GM18870 (cell line): Measurements from ENCODE around the gene PDGFRB.

Experiments used
- ATAC-seq: cut with Tn5 transposase; IDR thresholded peaks from one replicate; pipeline ENCODE4 v1.9.1; 2021; ENCODE audit warnings: moderate library complexity; ENCODE audit not compliant: unreplicated experiment

PDGFRB gene

DNA sequence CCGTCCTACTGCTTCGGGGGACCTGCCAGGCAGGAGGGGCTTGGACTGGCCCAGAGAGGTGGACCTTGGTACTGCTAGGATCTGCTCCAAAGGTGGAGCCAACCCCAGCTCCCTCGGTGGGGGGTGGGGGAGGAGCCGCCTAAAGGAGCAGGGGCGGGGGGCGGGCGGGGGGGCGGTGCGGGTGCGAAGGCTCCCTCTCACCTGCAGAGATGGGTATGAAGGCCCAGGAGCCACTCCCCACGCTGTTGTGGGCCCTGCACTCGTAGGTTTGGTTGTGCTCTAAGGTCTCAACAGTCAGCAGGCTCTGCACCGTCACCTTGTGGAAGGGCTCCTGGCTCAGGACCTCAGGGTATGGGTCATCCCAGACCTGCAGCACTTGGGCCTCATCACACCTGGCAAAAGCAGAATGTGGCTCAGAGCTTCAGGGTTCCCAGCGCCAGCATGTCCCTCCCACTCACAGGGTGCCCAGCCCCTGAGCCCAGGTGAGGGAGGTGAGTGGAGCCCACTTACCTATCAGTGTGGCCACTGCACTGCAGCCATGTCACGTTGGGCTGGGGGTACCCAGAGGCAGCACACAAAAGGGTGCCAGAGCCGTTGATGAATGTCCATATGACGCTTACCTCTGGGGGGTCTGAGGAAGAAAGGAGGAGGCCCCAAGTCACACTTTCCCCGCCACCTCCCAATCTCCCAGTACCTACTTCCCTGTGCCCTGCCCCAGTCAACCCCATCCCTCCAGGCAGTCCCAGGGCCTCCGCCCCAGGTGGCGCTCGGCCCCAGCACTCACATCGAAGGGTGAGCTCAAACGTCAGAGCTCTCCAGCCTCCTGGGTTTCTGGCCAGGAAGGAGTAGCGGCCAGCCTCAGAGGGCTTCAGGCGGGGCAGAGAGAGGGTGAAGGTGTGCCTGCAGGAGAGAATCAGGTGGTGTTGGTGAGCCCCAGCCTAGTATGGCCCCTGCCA is 85.7 kb downstream of the PDGFRB start:
- ATAC-seq: no peak

DNA sequence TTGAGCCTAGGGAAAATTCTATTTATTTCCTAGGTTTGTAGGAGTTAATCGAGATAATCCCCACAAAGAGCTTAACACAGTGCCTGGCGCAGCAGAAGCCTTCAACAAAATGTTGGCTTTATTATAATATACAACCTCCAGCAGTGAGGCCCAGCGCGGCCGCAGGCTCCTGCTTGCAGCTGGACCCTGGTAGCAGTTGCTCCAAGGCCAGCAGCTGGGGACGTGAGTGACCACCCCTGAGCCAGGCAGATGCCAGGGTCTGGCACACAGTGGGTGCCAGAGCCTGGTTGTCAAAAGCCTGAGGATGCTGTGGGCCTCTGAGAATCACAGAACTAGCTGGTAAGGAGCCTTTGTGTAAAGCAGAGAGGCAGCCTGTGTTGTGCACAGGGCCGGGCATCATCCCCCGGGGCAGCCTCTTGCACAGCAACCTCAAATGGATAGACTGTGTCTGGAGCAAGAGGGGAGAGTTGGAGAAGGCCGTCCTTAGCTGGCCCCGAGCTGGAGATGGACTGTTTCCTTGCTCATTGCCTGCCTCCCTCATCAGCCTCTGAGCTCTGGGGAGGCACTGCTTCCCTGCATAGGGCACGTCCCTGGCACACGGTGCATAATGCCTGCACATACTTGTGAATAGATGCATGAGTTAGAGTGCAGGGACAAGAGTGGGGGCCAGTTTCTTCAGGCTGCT is 86.5 kb downstream of the PDGFRB start:
- no peak for ATAC-seq

DNA sequence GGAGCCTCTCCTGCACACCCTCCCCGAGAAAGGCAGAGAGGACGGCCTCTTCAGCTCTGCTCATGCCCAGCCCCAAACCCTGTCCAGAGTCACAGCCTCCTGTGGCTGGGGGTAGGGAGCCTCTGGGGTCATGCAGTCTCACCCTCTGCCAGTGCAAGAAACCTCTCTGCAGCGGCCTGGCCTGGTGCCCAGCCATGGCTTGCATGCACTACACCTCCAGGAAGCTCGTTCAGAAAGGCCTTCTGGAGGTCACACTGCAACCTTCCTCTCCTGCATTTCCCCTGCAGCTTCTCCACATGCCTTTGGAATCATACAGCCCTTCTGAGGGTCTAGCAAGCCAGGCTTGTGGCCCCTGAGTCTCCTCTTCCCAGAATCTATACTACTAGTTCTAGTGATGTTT is 87.2 kb downstream of the PDGFRB start:
- ATAC-seq: no peak

DNA sequence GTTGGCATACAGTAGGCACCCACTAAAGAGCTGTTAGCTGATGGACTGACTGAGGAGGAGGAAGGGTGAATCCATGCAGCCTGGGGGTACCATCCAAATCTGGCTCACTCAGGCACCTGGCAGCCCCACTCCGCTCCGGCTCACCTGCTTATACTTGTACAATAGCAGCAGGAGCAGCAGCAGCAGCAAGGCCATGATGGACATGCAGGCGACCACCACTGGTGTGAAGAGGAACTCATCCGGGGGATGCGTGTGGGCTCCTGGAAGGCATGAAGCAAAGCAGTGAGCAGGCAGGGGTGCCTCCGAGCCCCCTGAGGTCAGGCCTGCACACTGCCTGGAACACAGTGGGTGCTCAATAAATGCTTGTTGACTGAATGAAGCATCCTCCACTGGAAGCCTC is 87.6 kb downstream of the PDGFRB start:
- ATAC-seq: no peak

DNA sequence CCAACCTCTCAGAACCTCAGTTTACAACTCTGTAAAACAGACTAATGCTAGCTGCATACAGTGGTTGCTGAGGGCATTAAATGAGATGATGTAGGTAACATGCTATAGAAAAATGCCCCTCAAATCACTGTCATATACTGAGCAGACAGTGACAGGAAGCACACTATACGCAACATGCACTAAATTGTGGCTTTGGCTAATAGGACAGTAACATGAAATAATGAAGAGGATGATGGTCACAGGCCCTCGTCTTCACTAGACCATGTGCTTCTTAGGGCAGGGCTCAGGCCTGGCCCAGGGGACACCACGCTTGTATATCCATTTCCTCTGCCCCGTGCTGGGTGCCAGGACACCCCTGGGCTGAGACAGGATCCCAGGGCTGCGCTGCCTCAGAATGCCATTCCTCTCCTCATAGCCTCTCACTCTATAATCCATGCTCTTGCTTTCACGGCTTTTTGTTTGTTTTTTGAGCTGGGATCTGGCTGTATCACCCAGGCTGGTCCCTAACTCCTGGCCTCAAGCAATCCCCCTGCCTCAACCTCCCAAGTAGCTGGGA is 88.2 kb downstream of the PDGFRB start:
- peak; percentile 17 for ATAC-seq

DNA sequence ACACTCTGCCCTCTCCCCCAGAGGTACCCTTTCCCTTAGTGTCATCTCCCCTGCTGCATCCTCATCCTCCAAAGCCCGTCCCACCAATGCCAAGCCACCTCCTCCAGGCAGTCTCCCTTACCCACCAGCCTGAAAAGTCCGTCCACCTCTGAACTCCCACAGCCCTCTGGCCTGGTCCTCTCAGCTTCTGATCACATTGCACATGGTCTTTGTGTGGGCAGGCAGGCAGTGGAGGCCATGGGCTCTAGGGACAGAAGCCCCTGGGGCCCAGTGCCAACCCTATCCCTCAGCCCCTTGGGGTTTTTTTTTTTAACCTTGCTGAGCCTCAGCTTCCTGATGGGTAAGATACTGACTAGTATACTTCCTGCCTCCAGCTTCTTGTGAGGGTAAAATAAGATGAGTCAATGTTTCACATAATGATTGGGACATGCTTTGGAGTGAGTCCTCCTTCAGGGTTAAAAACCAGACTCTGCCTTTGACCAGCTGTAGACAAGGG is 88.7 kb downstream of the PDGFRB start:
- peak; percentile 57 for ATAC-seq

DNA sequence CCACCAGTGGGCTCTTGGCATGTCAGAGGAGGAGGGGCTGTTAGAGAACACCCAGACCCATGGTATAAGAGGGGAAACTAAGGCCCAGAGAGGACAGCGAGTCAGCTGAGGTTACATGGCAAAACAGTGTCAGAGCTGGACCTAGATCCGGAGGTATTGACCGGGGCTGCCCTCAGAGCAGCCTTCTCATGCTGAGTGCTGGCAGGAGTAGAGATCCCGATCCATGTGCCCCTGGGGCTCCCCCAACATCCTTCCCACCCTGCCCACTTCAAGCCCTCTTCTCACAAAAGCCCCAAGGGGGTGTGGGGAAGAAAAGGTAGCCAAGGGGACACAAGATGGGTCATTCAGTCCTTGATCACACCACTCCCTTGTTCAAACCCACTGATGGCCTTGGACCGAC is 89.2 kb downstream of the PDGFRB start:
- no peak for ATAC-seq

DNA sequence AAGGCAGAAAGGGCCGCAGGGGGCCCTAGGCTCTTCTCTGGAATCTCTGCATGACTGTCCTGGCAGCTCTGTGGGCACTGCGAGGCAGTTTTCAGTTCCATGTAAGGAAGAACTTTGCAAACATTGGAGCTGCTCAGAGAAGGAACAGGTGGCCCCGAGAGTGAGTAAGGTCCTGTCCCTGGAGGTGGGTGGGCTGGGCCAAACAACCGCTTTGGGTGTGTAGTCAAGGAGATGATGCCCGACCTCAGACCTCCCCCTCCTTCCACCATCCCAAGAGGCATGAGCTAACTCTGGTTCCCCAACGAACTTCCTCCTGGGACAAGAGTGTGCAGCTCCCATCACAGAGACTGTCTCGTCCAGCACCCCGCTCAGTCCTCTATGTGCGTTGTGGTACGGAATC is 89.8 kb downstream of the PDGFRB start:
- no peak for ATAC-seq

DNA sequence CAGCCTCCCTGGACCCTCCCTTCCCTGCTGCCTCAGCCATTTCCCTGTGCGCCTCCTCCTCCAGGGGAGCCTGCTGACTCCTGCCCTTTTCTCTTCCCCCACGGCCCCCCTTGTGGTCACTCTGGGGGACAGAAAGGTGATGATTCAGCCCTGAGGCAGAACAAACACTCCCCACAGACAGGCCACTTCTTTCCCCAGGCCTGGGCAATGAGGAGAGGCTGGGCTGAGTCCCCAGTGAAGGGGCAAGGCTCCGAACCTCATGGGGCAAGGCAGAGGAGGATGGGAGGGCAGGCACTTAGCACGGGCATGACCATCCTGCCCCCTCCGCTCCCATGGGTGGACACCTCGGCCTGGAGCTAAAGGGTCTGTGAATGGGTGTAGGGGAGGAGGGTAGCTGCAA is 90.3 kb downstream of the PDGFRB start:
- ATAC-seq: no peak

DNA sequence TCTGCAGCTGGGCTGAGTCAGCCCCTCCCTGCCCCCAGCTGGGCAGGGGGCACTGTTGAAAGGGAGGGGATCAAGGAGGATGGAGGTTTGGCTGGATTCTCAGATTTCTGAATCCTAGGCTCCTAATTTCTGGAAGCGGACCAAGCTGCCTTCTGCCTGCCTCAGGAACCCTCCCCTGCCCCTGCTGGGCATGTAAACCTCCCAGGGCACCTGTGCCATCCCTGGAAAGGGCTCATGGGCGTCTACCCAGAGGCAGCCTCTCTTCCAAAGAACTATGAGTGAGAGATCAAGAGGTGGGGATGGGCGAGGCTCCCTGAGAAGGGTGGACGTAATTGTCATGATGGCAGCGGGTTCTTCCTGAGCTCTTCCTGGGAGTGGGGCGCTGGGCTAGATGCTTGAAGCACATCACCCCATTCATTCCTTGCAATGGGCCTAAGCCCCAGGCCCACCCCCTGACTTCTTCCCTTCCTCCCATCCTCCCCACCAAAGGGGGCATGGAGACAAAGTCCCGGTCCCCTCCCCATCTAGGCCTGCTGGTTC is 90.9 kb downstream of the PDGFRB start:
- no peak for ATAC-seq
